HCT116 (cell line): ENCODE measurements around the gene TNRC18. TPM values are rescaled to one million over a fixed set of nuclear protein-coding genes. Genes with fewer than 3 reads are reported as not detected.

ENCODE experiments used
- ATAC-seq: fragments of 200-7000 bp; cut with Tn5 transposase; 2 replicates; pipeline ENCODE4 v1.9.1; 2020; ENCODE audit warnings: mild to moderate bottlenecking, moderate library complexity
- BruUV-seq: library from RNA; stranded (reverse); fragments of 400-500 nt; replicated peaks from 2 replicates; lab custom pipeline; 2021; lab: Mats Ljungman, UMichigan
- CTCF ChIA-PET: fragments of 300-600 bp; sonication (Branson Sonifier 250); formaldehyde crosslinking; loops from one replicate; lab custom pipeline; 2021; ENCODE audit warnings: antibody characterized with exemption; lab: Charles Lee
- POLR2A ChIA-PET: fragments of 300-600, 350-600 bp; sonication (Branson Sonifier 250); formaldehyde crosslinking; loops from one replicate; lab custom pipeline; 2021; ENCODE audit warnings: antibody characterized with exemption; lab: Charles Lee
- RAD21 ChIA-PET, 2 experiments: fragments of 300-600 bp; sonication (Branson Sonifier 250); formaldehyde crosslinking; loops; one replicate each; lab custom pipeline; 2023; ENCODE audit warnings: low total read pairs in 2 of 2; ENCODE audit not compliant: uncharacterized antibody in 2 of 2, unreplicated experiment in 2 of 2, low non-redundant PET in 1 of 2; lab: Charles Lee
- DNase-seq: peaks from one replicate; pipeline ENCODE4 v3.0.0-alpha.2; 2010; ENCODE audit warnings: low read depth, low spot score
- H2AFZ ChIP-seq: fragments of 200-600 bp; shearing (Covaris generic), sonication (generic); 2 replicates; pipeline ENCODE4 v1.6.1; 2017; ENCODE audit warnings: low read depth, mixed run types, mixed read lengths, antibody characterized with exemption, low read length; ENCODE audit not compliant: poor library complexity, severe bottlenecking
- H3K27ac ChIP-seq: 2 replicates; pipeline ENCODE4 v1.5.1; 2012; ENCODE audit warnings: low read depth, low read length
- H3K27me3 ChIP-seq: fragments of 200-600 bp; sonication (generic); 2 replicates; pipeline ENCODE4 v1.6.1; 2016; ENCODE audit warnings: mixed run types, low read length, mixed read lengths; ENCODE audit not compliant: insufficient read depth
- H3K36me3 ChIP-seq, 2 experiments: fragments of 200-500 bp in 1 of 2; fragments of 200-600 bp in 1 of 2; sonication (Bioruptor generic) in 1 of 2; sonication (generic) in 1 of 2; 2 replicates each; pipeline versions ENCODE4 v1.5.1 to v1.6.1; 2014 to 2016; ENCODE audit warnings: low read length in 2 of 2, inconsistent platforms in 1 of 2, mixed read lengths in 1 of 2, mixed run types in 1 of 2; ENCODE audit not compliant: insufficient read depth in 2 of 2, control insufficient read depth in 1 of 2
- H3K4me1 ChIP-seq, 2 experiments: fragments of 200-600 bp in 1 of 2; sonication (generic) in 1 of 2; 2 replicates each; pipeline versions ENCODE4 v1.5.1 to v1.6.1; 2012 to 2017; ENCODE audit warnings: low read length in 2 of 2, inconsistent platforms in 1 of 2, mild to moderate bottlenecking in 1 of 2, mixed read lengths in 1 of 2, mixed run types in 1 of 2, moderate library complexity in 1 of 2; ENCODE audit not compliant: insufficient read depth in 2 of 2, control insufficient read depth in 1 of 2
- H3K4me2 ChIP-seq: fragments of 200-600 bp; sonication (generic); 2 replicates; pipeline ENCODE4 v1.6.1; 2017; ENCODE audit warnings: mixed run types, low read length, mixed read lengths
- H3K4me3 ChIP-seq, 2 experiments: fragments of 200-600 bp in 1 of 2; sonication (generic) in 1 of 2; replicated peaks in 1 of 2; 2 replicates each; pipeline ENCODE4 v1.5.1; 2011 to 2016; ENCODE audit warnings: low read length in 2 of 2, control low read depth in 1 of 2, low read depth in 1 of 2, mild to moderate bottlenecking in 1 of 2, mixed read lengths in 1 of 2, mixed run types in 1 of 2
- H3K79me2 ChIP-seq: fragments of 200-600 bp; sonication (generic); 2 replicates; pipeline ENCODE4 v1.6.1; 2017; ENCODE audit warnings: mild to moderate bottlenecking, mixed run types, low read length, moderate library complexity, mixed read lengths; ENCODE audit not compliant: insufficient read depth
- H3K9ac ChIP-seq: fragments of 200-600 bp; sonication (generic); 2 replicates; pipeline ENCODE4 v1.6.1; 2016; ENCODE audit warnings: low read length, mixed read lengths
- H3K9me2 ChIP-seq: fragments of 200-600 bp; sonication (generic), shearing (Covaris generic); 2 replicates; pipeline ENCODE4 v1.6.1; 2017; ENCODE audit warnings: mixed run types, mild to moderate bottlenecking, moderate library complexity; ENCODE audit not compliant: insufficient read depth
- H3K9me3 ChIP-seq, 2 experiments: fragments of 200-500 bp in 1 of 2; fragments of 200-600 bp in 1 of 2; sonication (Bioruptor generic) in 1 of 2; sonication (generic) in 1 of 2; 2 replicates each; pipeline ENCODE4 v1.6.1; 2014 to 2017; ENCODE audit warnings: low read length in 2 of 2, mixed read lengths in 2 of 2, inconsistent platforms in 1 of 2, low read depth in 1 of 2, mild to moderate bottlenecking in 1 of 2, mixed run types in 1 of 2, moderate library complexity in 1 of 2; ENCODE audit not compliant: control insufficient read depth in 1 of 2, insufficient read depth in 1 of 2
- H4K20me1 ChIP-seq: fragments of 200-600 bp; sonication (generic), shearing (Covaris generic); 2 replicates; pipeline ENCODE4 v1.6.1; 2017; ENCODE audit warnings: mixed run types, mild to moderate bottlenecking, moderate library complexity; ENCODE audit not compliant: insufficient read depth
- ELF1 ChIP-seq: IDR thresholded peaks from 2 replicates; pipeline ENCODE4 v1.6.1; 2012; ENCODE audit warnings: low read depth, borderline replicate concordance
- FOSL1 ChIP-seq: IDR thresholded peaks from 2 replicates; pipeline ENCODE4 v1.6.1; 2012; ENCODE audit warnings: low read depth
- POLR2AphosphoS5 ChIP-seq: IDR thresholded peaks from 2 replicates; pipeline ENCODE4 v1.6.1; 2011; ENCODE audit warnings: mild to moderate bottlenecking, low read depth, low read length, moderate library complexity
- TCF7L2 ChIP-seq: IDR thresholded peaks from 2 replicates; pipeline ENCODE4 v1.7.0; 2011; ENCODE audit warnings: borderline replicate concordance, inconsistent platforms; ENCODE audit not compliant: insufficient read depth, insufficient read length; ENCODE audit errors: extremely low read depth
- YY1 ChIP-seq: IDR thresholded peaks from 2 replicates; pipeline ENCODE4 v1.6.1; 2011; ENCODE audit warnings: low read length, low read depth, moderate library complexity, mild to moderate bottlenecking; ENCODE audit not compliant: insufficient replicate concordance; ENCODE audit errors: extremely low read depth
- ZFX ChIP-seq: fragments of 450-650 bp; IDR thresholded peaks from 2 replicates; pipeline ENCODE4 v1.6.1; 2017
- intact Hi-C: fragments of 100-400 bp; cut with micrococcal nuclease; formaldehyde crosslinking; loops from 2 replicates; pipeline ENCODE4 v1.10.0; 2022
- total RNA-seq: library from RNA; stranded (reverse); gene quantifications from one replicate; pipeline ENCODE4 v1.2.1, GENCODE V29; 2021; ENCODE audit not compliant: unreplicated experiment
- TF ChIP-seq, protein P1 (sequence below): IDR thresholded peaks from 2 replicates; pipeline ENCODE4 v1.6.1; 2012; ENCODE audit warnings: low read depth

The TNRC18 gene
- total RNA-seq, 1 experiment from 2014 or later, result 101 TPM

DNA sequence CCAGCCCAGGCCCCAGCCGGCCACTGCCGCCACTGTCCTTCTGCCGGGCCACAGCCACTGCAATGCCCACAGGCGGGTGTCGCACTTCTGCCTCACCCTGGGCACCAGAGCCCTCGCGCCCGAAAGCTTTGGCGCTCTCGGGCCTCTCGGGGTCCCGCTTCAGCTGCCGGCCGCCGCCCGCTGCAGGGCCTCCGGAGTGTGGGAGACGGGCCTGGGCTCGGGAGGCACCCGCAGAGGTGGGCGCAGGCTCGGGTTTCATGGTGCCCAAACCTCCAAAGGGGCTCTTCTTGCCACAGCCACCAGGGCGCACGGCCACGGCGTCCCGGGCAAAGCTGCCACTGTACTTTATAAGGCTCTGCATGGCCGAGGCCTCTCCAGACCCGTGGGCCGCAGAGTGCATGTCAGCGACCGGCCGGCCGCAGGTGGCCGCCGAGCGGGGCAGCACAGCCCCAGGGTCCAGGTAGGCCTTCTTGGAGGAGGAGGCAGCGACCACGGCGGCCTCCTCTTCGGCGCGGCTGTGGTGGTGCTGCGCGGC is 35.9 kb downstream of the TNRC18 start:
- no TSS peak for BruUV-seq
- Histone ChIP-seq H3K36me3 (peaks cover 11 to 27% of the 10 kb centered on the region in 2 experiments; a peak in 2 of 4 replicates), H3K4me2 (no peak overlapping the region), H3K9ac (no peak overlapping the region), H3K79me2 (peaks cover 50% of the 10 kb centered on the region), H4K20me1 (no peaks in the 10 kb centered on the region), H2AFZ (no peak overlapping the region), H3K9me3 (no peaks in the 10 kb centered on the region), H3K9me2 (no peaks in the 10 kb centered on the region), H3K27me3 (no peaks in the 10 kb centered on the region), H3K27ac (no peak overlapping the region), H3K4me1 (no peaks in the 10 kb centered on the region), H3K4me3 (no peak overlapping the region)
- TF ChIP-seq ELF1 (no peak), TCF7L2 (no peak), POLR2AphosphoS5 (no peak), ZFX (no peak), FOSL1 (no peak), YY1 (no peak)
- TF ChIP-seq, protein P1, sequence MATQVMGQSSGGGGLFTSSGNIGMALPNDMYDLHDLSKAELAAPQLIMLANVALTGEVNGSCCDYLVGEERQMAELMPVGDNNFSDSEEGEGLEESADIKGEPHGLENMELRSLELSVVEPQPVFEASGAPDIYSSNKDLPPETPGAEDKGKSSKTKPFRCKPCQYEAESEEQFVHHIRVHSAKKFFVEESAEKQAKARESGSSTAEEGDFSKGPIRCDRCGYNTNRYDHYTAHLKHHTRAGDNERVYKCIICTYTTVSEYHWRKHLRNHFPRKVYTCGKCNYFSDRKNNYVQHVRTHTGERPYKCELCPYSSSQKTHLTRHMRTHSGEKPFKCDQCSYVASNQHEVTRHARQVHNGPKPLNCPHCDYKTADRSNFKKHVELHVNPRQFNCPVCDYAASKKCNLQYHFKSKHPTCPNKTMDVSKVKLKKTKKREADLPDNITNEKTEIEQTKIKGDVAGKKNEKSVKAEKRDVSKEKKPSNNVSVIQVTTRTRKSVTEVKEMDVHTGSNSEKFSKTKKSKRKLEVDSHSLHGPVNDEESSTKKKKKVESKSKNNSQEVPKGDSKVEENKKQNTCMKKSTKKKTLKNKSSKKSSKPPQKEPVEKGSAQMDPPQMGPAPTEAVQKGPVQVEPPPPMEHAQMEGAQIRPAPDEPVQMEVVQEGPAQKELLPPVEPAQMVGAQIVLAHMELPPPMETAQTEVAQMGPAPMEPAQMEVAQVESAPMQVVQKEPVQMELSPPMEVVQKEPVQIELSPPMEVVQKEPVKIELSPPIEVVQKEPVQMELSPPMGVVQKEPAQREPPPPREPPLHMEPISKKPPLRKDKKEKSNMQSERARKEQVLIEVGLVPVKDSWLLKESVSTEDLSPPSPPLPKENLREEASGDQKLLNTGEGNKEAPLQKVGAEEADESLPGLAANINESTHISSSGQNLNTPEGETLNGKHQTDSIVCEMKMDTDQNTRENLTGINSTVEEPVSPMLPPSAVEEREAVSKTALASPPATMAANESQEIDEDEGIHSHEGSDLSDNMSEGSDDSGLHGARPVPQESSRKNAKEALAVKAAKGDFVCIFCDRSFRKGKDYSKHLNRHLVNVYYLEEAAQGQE, result no peak
- ChIA-PET POLR2A (no interaction called here), CTCF (no interaction called here), RAD21 (no interaction called here)
- intact Hi-C loops, result no loop called here
- DNase-seq, result no peak
- peak; percentile 17; the same call in 1 of the 2 replicates for ATAC-seq
